ENCODE data around the gene MAP1LC3B. TPM values are rescaled to one million over a fixed set of nuclear protein-coding genes. Genes with fewer than 3 reads are reported as not detected.
A peak's percentile ranks its signal among the peaks of the same experiment; 100 is the strongest.

The MAP1LC3B gene
- total and polyA plus RNA-seq, 2 of the 8 experiments (the other 6 are each of a cell fraction or from before 2014, with no cell fraction given): 29.5 to 48.5 TPM

GRCh38 chr16:87391950-87392820 lies at the start of gene MAP1LC3B (continued):
- TF ChIP-seq CTBP2 (IDR thresholded peaks at IDR 0.05; ENCODE audit: borderline replicate concordance, insufficient read depth, insufficient read length, low read length) (no peak), RFX5 (IDR thresholded peaks at IDR 0.05; ENCODE audit: borderline replicate concordance, low read depth, low read length) (no peak), EP300 (IDR thresholded peaks at IDR 0.05; ENCODE audit: borderline replicate concordance in 1 of 2, low read depth in 2 of 2, low read length in 2 of 2) (peak in 1 of 2 experiments; percentile 46; a peak in 1 of 3 replicates), SP2 (IDR thresholded peaks at IDR 0.05; ENCODE audit: low read length) (no peak), MAX (IDR thresholded peaks at IDR 0.05) (peak; percentile 79), CREB1 (IDR thresholded peaks at IDR 0.05) (peak; percentile 95), TAF1 (IDR thresholded peaks at IDR 0.05; ENCODE audit: low read depth, low read length) (peak; percentile 99), CHD1 (IDR thresholded peaks at IDR 0.05; ENCODE audit: low read depth, low read length) (no peak), TAF7 (optimal IDR thresholded peaks at IDR 0.05; ENCODE audit: borderline replicate concordance, low read depth, low read length) (peak; percentile 95), RNF2 (IDR thresholded peaks at IDR 0.05; ENCODE audit: borderline replicate concordance, low read depth, low read length, missing control alignments, poor library complexity, severe bottlenecking) (no peak), CBX5 (IDR thresholded peaks at IDR 0.05; ENCODE audit: low read depth, low read length) (no peak), CBX8 (IDR thresholded peaks at IDR 0.05; ENCODE audit: borderline replicate concordance, low read depth, low read length) (no peak), ZNF274 (IDR thresholded peaks at IDR 0.05; ENCODE audit: borderline replicate concordance, extremely low read depth, low read length) (no peak), JUN (IDR thresholded peaks at IDR 0.05; ENCODE audit: low read depth, low read length) (no peak), CEBPB (IDR thresholded peaks at IDR 0.05; ENCODE audit: low read depth, low read length) (no peak), KDM5A (IDR thresholded peaks at IDR 0.05; ENCODE audit: low read length) (no peak), NRF1 (IDR thresholded peaks at IDR 0.05; ENCODE audit: low read depth, low read length) (peak; percentile 97), ASH2L (IDR thresholded peaks at IDR 0.05; ENCODE audit: low read length) (no peak), USF2 (IDR thresholded peaks at IDR 0.05; ENCODE audit: low read length) (peak; percentile 90), HDAC2 (IDR thresholded peaks at IDR 0.05; ENCODE audit: borderline replicate concordance in 1 of 2, low read depth in 2 of 2, low read length in 2 of 2) (no peak), TEAD4 (IDR thresholded peaks at IDR 0.05; ENCODE audit: low read depth, low read length) (no peak), BRCA1 (IDR thresholded peaks at IDR 0.05; ENCODE audit: low read depth, low read length) (no peak), SIX5 (IDR thresholded peaks at IDR 0.05; ENCODE audit: low read depth, low read length) (peak; percentile 45; the same call in 1 of the 2 replicates)
